C1 segment of cervical spinal cord (tissue), 14 donors: ENCODE data around the gene FAM111A.

Experiments used
- DNase-seq, 14 donors: peaks; one replicate each; lab custom pipeline; 2025; lab: John Stamatoyannopoulos, UW

FAM111A gene

GRCh38 chr11:59141673-59142460 lies 789 bp upstream of the FAM111A start:
- no peak for DNase-seq

GRCh38 chr11:59144096-59144495 lies 1.4 kb downstream of the FAM111A start:
- peak in 2 of 14 donors; percentile 6 to 21 for DNase-seq

GRCh38 chr11:59144579-59145345 lies 2.1 kb downstream of the FAM111A start:
- DNase-seq, result peak in 10 of 14 donors; percentile 6 to 50 (median 31)

GRCh38 chr11:59145534-59145933 lies 2.9 kb downstream of the FAM111A start:
- DNase-seq, result no peak

GRCh38 chr11:59151761-59152160 lies 9.1 kb downstream of the FAM111A start:
- no peak for DNase-seq

- no peak for DNase-seq
These were observed 9.8 kb downstream of the FAM111A start for GRCh38 chr11:59152312-59152951.

GRCh38 chr11:59154610-59155009 lies 12.0 kb downstream of the FAM111A start:
- DNase-seq, result no peak

- DNase-seq, result no peak
These were observed 14.8 kb downstream of the FAM111A start for GRCh38 chr11:59157433-59157832.

GRCh38 chr11:59158206-59159068 lies 15.8 kb downstream of the FAM111A start:
- DNase-seq, result peak in 8 of 14 donors; percentile 3 to 24 (median 18)

GRCh38 chr11:59164028-59164427 lies 21.4 kb downstream of the FAM111A start:
- DNase-seq, result no peak

- peak; percentile 35 to 92 (median 85) for DNase-seq
These were observed 29.1 kb downstream of the FAM111A start, which contains the start of gene DTX4 for GRCh38 chr11:59171508-59172322. TSS of gene DTX4 (plus strand) at chr11:59172132. CDS start at chr11:59172596, 464 bp downstream.

- peak in 4 of 14 donors; percentile 30 to 56 (median 48) for DNase-seq
These were observed 29.9 kb downstream of the FAM111A start for GRCh38 chr11:59172345-59173079.

GRCh38 chr11:59173080-59173963 lies 30.7 kb downstream of the FAM111A start:
- DNase-seq, result peak in 10 of 14 donors; percentile 37 to 73 (median 60)

- DNase-seq, result no peak
These were observed 31.5 kb downstream of the FAM111A start for GRCh38 chr11:59173964-59174663.

- peak in 5 of 14 donors; percentile 17 to 68 (median 41) for DNase-seq
These were observed 32.0 kb downstream of the FAM111A start for GRCh38 chr11:59174664-59175033.

GRCh38 chr11:59175091-59175501 lies 32.4 kb downstream of the FAM111A start:
- peak in 8 of 14 donors; percentile 30 to 68 (median 46) for DNase-seq

GRCh38 chr11:59176330-59176729 lies 33.7 kb downstream of the FAM111A start:
- no peak for DNase-seq

GRCh38 chr11:59178402-59178801 lies 35.7 kb downstream of the FAM111A start:
- DNase-seq, result no peak
